HepG2 (cell line): ENCODE results near the gene DCPS. TPM values are rescaled to one million over a fixed set of nuclear protein-coding genes. Genes with fewer than 3 reads are reported as not detected.

ENCODE experiments used
- CHCHD3 ChIP-seq: sonication (generic); formaldehyde crosslinking; IDR thresholded peaks from 2 replicates; pipeline ENCODE4 v1.8.0; 2022; ENCODE audit warnings: mild to moderate bottlenecking, missing genetic modification reagents, moderate library complexity
- FOXK1 ChIP-seq: sonication (generic); formaldehyde crosslinking; IDR thresholded peaks from 2 replicates; pipeline ENCODE4 v1.4.0; 2020; ENCODE audit warnings: low read depth, missing genetic modification reagents, borderline replicate concordance
- HMGA1 ChIP-seq: sonication (generic); formaldehyde crosslinking; conservative IDR thresholded peaks from 2 replicates; pipeline ENCODE4 v1.4.0; 2020; ENCODE audit warnings: missing genetic modification reagents
- HNRNPLL ChIP-seq: fragments of 200-400 bp; formaldehyde crosslinking; IDR thresholded peaks from 2 replicates; pipeline ENCODE4 v1.6.1; 2017; ENCODE audit warnings: mild to moderate bottlenecking, low read depth, low read length; ENCODE audit not compliant: poor library complexity, severe bottlenecking
- KLF11 ChIP-seq: IDR thresholded peaks from 2 replicates; pipeline ENCODE4 v1.6.1; 2016; ENCODE audit warnings: missing compliant biosample characterization
- LRRFIP1 ChIP-seq: sonication (generic); formaldehyde crosslinking; conservative IDR thresholded peaks from 2 replicates; pipeline ENCODE4 v1.4.0; 2020; ENCODE audit warnings: missing genetic modification reagents
- MTA1 ChIP-seq: sonication (generic); formaldehyde crosslinking; IDR thresholded peaks from 2 replicates; pipeline ENCODE4 v1.4.0; 2020; ENCODE audit warnings: missing genetic modification reagents, mild to moderate bottlenecking, borderline replicate concordance
- NFATC3 ChIP-seq: sonication (generic); formaldehyde crosslinking; IDR thresholded peaks from 2 replicates; pipeline ENCODE4 v1.5.1; 2020; ENCODE audit warnings: mild to moderate bottlenecking, missing genetic modification reagents
- NR2C2 ChIP-seq: sonication (generic); formaldehyde crosslinking; IDR thresholded peaks from 2 replicates; pipeline ENCODE4 v1.4.0; 2020; ENCODE audit warnings: missing genetic modification reagents, mild to moderate bottlenecking, moderate library complexity, borderline replicate concordance
- PPARG ChIP-seq: conservative IDR thresholded peaks from 2 replicates; pipeline ENCODE4 v1.6.1; 2016; ENCODE audit warnings: missing biosample characterization, missing genetic modification reagents
- TBX3 ChIP-seq: fragments of 450-650 bp; IDR thresholded peaks from 2 replicates; pipeline ENCODE4 v1.6.1; 2017; ENCODE audit warnings: antibody characterized with exemption, mild to moderate bottlenecking, inconsistent platforms, borderline replicate concordance
- ZFP36 ChIP-seq: fragments of 150-350 bp; IDR thresholded peaks from 2 replicates; pipeline ENCODE4 v1.6.1; 2018; ENCODE audit warnings: borderline replicate concordance, low read length, low read depth; ENCODE audit not compliant: partially characterized antibody
- ZNF281 ChIP-seq: sonication (generic); formaldehyde crosslinking; IDR thresholded peaks from 2 replicates; pipeline ENCODE4 v1.4.0; 2020; ENCODE audit warnings: missing genetic modification reagents, borderline replicate concordance
- ZNF317 ChIP-seq: sonication (generic); formaldehyde crosslinking; IDR thresholded peaks from 2 replicates; pipeline ENCODE4 v1.5.0; 2020; ENCODE audit warnings: mild to moderate bottlenecking, missing genetic modification reagents
- ZNF607 ChIP-seq: sonication (generic); formaldehyde crosslinking; IDR thresholded peaks from 2 replicates; pipeline ENCODE4 v1.5.1; 2020; ENCODE audit warnings: missing genetic modification reagents, mild to moderate bottlenecking, borderline replicate concordance
- ZNF614 ChIP-seq: IDR thresholded peaks from 2 replicates; pipeline ENCODE4 v1.6.1; 2018; ENCODE audit warnings: missing biosample characterization, missing genetic modification reagents, inconsistent platforms, borderline replicate concordance
- ZNF749 ChIP-seq: sonication (generic); formaldehyde crosslinking; IDR thresholded peaks from 2 replicates; pipeline ENCODE4 v1.8.0; 2022; ENCODE audit warnings: mild to moderate bottlenecking, missing genetic modification reagents, moderate library complexity, borderline replicate concordance
- ZNF766 ChIP-seq: sonication (generic); formaldehyde crosslinking; IDR thresholded peaks from 2 replicates; pipeline ENCODE4 v1.5.0; 2020; ENCODE audit warnings: missing genetic modification reagents, borderline replicate concordance
- ZNF782 ChIP-seq: sonication (generic); formaldehyde crosslinking; IDR thresholded peaks from 2 replicates; pipeline ENCODE4 v1.4.0; 2020; ENCODE audit warnings: missing genetic modification reagents, mild to moderate bottlenecking, borderline replicate concordance
- ZNF788 ChIP-seq: sonication (generic); formaldehyde crosslinking; IDR thresholded peaks from 2 replicates; pipeline ENCODE4 v1.5.0; 2020; ENCODE audit warnings: mild to moderate bottlenecking, missing genetic modification reagents, borderline replicate concordance
- polyA plus RNA-seq, 8 experiments: library from polyadenylated mRNA; depleted of rRNA in 3 of 8; stranded (reverse) in 7 of 8; unstranded in 1 of 8; fragments of >200 nt; fragmentation: Illumina TruSeq in 4 of 8; extraction: Trizol in 4 of 8; gene quantifications; 2 replicates each; pipeline versions ENCODE4 v1.2.1 to v1.2.3, GENCODE V29; 2011 to 2016; ENCODE audit warnings: low read depth in 4 of 8, missing spikeins in 1 of 8, mixed read lengths in 1 of 8; ENCODE audit not compliant: insufficient read depth in 1 of 8
- total RNA-seq, 5 experiments: library from RNA; depleted of rRNA; stranded (reverse); fragments of >200 nt; fragmentation: Illumina TruSeq; extraction: Trizol; gene quantifications; 2 replicates each; pipeline ENCODE4 v1.2.3, GENCODE V29; 2016; ENCODE audit warnings: low read depth in 1 of 5
- TF ChIP-seq, protein P1 (sequence below): sonication (generic); formaldehyde crosslinking; IDR thresholded peaks from 2 replicates; pipeline ENCODE4 v1.4.0; 2020; ENCODE audit warnings: missing genetic modification reagents

The DCPS gene
- total and polyA plus RNA-seq, 2 of the 13 experiments (the other 11 are each of a cell fraction or from before 2014, with no cell fraction given): 21.9 to 22.5 TPM

GRCh38 chr11:126268708-126269579 lies 34.9 kb upstream of the DCPS start, which contains the start of the genes FOXRED1 and SRPRA (continued):
- TF ChIP-seq ZNF281 (CRISPR knock-in tag) (0 out of 2 replicates have a peak, but pooled peaks have one; percentile 23), LRRFIP1 (CRISPR knock-in tag) (no peak), TBX3 (peak; percentile 12; the same call in 1 of the 2 replicates), ZFP36 (no peak), ZNF607 (CRISPR knock-in tag) (0 out of 2 replicates have a peak, but pooled peaks have one; percentile 9), CHCHD3 (no peak), NFATC3 (CRISPR knock-in tag) (0 out of 2 replicates have a peak, but pooled peaks have one; percentile 39), ZNF317 (peak; percentile 39; the same call in 1 of the 2 replicates), ZNF782 (no peak), FOXK1 (CRISPR knock-in tag) (peak; percentile 71; the same call in 1 of the 2 replicates), ZNF788 (CRISPR knock-in tag) (peak; percentile 70; the same call in 1 of the 2 replicates), KLF11 (no peak), HNRNPLL (peak; percentile 93), NR2C2 (CRISPR knock-in tag) (peak; percentile 97), PPARG (peak; percentile 29), ZNF766 (CRISPR knock-in tag) (0 out of 2 replicates have a peak, but pooled peaks have one; percentile 67), HMGA1 (CRISPR knock-in tag) (no peak), ZNF749 (CRISPR knock-in tag) (peak; percentile 88; the same call in 1 of the 2 replicates), MTA1 (peak; percentile 87), ZNF614 (peak; percentile 46; the same call in 1 of the 2 replicates)
- TF ChIP-seq, protein P1, sequence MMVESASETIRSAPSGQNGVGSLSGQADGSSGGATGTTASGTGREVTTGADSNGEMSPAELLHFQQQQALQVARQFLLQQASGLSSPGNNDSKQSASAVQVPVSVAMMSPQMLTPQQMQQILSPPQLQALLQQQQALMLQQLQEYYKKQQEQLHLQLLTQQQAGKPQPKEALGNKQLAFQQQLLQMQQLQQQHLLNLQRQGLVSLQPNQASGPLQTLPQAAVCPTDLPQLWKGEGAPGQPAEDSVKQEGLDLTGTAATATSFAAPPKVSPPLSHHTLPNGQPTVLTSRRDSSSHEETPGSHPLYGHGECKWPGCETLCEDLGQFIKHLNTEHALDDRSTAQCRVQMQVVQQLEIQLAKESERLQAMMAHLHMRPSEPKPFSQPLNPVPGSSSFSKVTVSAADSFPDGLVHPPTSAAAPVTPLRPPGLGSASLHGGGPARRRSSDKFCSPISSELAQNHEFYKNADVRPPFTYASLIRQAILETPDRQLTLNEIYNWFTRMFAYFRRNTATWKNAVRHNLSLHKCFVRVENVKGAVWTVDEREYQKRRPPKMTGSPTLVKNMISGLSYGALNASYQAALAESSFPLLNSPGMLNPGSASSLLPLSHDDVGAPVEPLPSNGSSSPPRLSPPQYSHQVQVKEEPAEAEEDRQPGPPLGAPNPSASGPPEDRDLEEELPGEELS (CRISPR knock-in tag): peak; percentile 16; the same call in 1 of the 2 replicates
